IMR-90 (cell line): ENCODE results near the gene RAD23B. TPM values are rescaled to one million over a fixed set of nuclear protein-coding genes. Genes with fewer than 3 reads are reported as not detected.
A peak's percentile ranks its signal among the peaks of the same experiment; 100 is the strongest.

Experiments
- ATAC-seq: fragments of 200-7000 bp; cut with Tn5 transposase; 2 replicates; pipeline ENCODE4 v1.9.1; 2020; ENCODE audit warnings: low read depth, mild to moderate bottlenecking, moderate library complexity
- BruUV-seq: library from RNA; stranded (reverse); fragments of 400-500 nt; replicated peaks from 2 replicates; lab custom pipeline; 2021; lab: Mats Ljungman, UMichigan
- CTCF ChIA-PET: fragments of 300-600 bp; formaldehyde crosslinking; extraction: SDS; loops from one replicate; lab custom pipeline; 2021; ENCODE audit warnings: antibody characterized with exemption; lab: Yijun Ruan, JAX
- POLR2A ChIA-PET: fragments of 300-600 bp; sonication (Branson Sonifier 250); formaldehyde crosslinking; loops from one replicate; lab custom pipeline; 2022; ENCODE audit warnings: antibody characterized with exemption; ENCODE audit not compliant: unreplicated experiment; lab: Charles Lee
- DNase-seq: peaks from one replicate; pipeline ENCODE4 v3.0.0; 2013
- H2AFZ ChIP-seq: replicated peaks from 2 replicates; pipeline ENCODE3; 2013; ENCODE audit warnings: low read length, mild to moderate bottlenecking; ENCODE audit not compliant: poor library complexity
- H2AK5ac ChIP-seq: 2 replicates; pipeline ENCODE4 v1.6.1; 2013; ENCODE audit warnings: low read depth, low read length, inconsistent platforms
- H2AK9ac ChIP-seq: replicated peaks from 2 replicates; pipeline ENCODE3; 2013; ENCODE audit warnings: mild to moderate bottlenecking, low read depth, low read length, moderate library complexity; ENCODE audit not compliant: poor library complexity
- H2BK120ac ChIP-seq: 2 replicates; pipeline ENCODE4 v1.6.1; 2013; ENCODE audit warnings: low read depth, low read length, inconsistent platforms
- H2BK15ac ChIP-seq: 3 replicates; pipeline ENCODE4 v1.6.1; 2013; ENCODE audit warnings: low read depth, low read length, inconsistent platforms
- H2BK20ac ChIP-seq: 2 replicates; pipeline ENCODE4 v1.6.1; 2013; ENCODE audit warnings: low read depth, mild to moderate bottlenecking, inconsistent platforms, low read length, moderate library complexity
- H2BK5ac ChIP-seq: 2 replicates; pipeline ENCODE4 v1.6.1; 2013; ENCODE audit warnings: mild to moderate bottlenecking, low read depth, low read length, inconsistent platforms; ENCODE audit not compliant: poor library complexity, severe bottlenecking
- H3K14ac ChIP-seq: replicated peaks from 2 replicates; pipeline ENCODE4 v1.6.1; 2013; ENCODE audit warnings: low read depth, low read length, inconsistent platforms
- H3K18ac ChIP-seq: 2 replicates; pipeline ENCODE4 v1.6.1; 2013; ENCODE audit warnings: low read depth, low read length, control low read depth
- H3K23ac ChIP-seq: 2 replicates; pipeline ENCODE4 v1.6.1; 2013; ENCODE audit warnings: low read depth, low read length, inconsistent platforms
- H3K27ac ChIP-seq: 2 replicates; pipeline ENCODE4 v1.5.1; 2013; ENCODE audit warnings: mild to moderate bottlenecking, control low read depth, low read length; ENCODE audit not compliant: insufficient read depth
- H3K27me3 ChIP-seq: 2 replicates; pipeline ENCODE4 v1.6.1; 2013; ENCODE audit warnings: low read length; ENCODE audit not compliant: control insufficient read depth, insufficient read depth
- H3K36me3 ChIP-seq: 2 replicates; pipeline ENCODE4 v1.6.1; 2013; ENCODE audit warnings: low read length, mixed read lengths; ENCODE audit not compliant: control insufficient read depth, insufficient read depth
- H3K4ac ChIP-seq: 2 replicates; pipeline ENCODE4 v1.6.1; 2013; ENCODE audit warnings: low read depth, low read length, inconsistent platforms
- H3K4me1 ChIP-seq: 2 replicates; pipeline ENCODE4 v1.6.1; 2013; ENCODE audit warnings: low read length, mixed read lengths; ENCODE audit not compliant: control insufficient read depth, insufficient read depth
- H3K4me2 ChIP-seq: 2 replicates; pipeline ENCODE4 v1.6.1; 2013; ENCODE audit warnings: low read depth, mild to moderate bottlenecking, control low read depth, low read length, moderate library complexity
- H3K4me3 ChIP-seq: 2 replicates; pipeline ENCODE4 v1.5.1; 2013; ENCODE audit warnings: low read depth, mild to moderate bottlenecking, control low read depth, low read length, moderate library complexity; ENCODE audit not compliant: insufficient read depth
- H3K56ac ChIP-seq: 2 replicates; pipeline ENCODE4 v1.6.1; 2013; ENCODE audit warnings: low read length, inconsistent platforms; ENCODE audit not compliant: insufficient read depth; ENCODE audit errors: extremely low read depth
- H3K79me1 ChIP-seq, 2 experiments: 2 replicates each; pipeline ENCODE4 v1.6.1; 2013; ENCODE audit warnings: low read length in 2 of 2, inconsistent platforms in 1 of 2, low read depth in 1 of 2
- H3K9ac ChIP-seq: 2 replicates; pipeline ENCODE4 v1.6.1; 2013; ENCODE audit warnings: low read depth, low read length, control low read depth
- H3K9me1 ChIP-seq: 2 replicates; pipeline ENCODE4 v1.6.1; 2013; ENCODE audit warnings: low read length, inconsistent platforms; ENCODE audit not compliant: insufficient read depth
- H3K9me3 ChIP-seq: 2 replicates; pipeline ENCODE4 v1.6.1; 2013; ENCODE audit warnings: low read length; ENCODE audit not compliant: control insufficient read depth, insufficient read depth
- H4K20me1 ChIP-seq: 2 replicates; pipeline ENCODE4 v1.6.1; 2013; ENCODE audit warnings: low read length, inconsistent platforms; ENCODE audit not compliant: insufficient read depth
- H4K5ac ChIP-seq: 2 replicates; pipeline ENCODE4 v1.6.1; 2013; ENCODE audit warnings: mild to moderate bottlenecking, low read depth, low read length, control low read depth
- H4K8ac ChIP-seq, 2 experiments: 2 replicates each; pipeline ENCODE4 v1.6.1; 2013; ENCODE audit warnings: low read depth in 2 of 2, low read length in 2 of 2, control low read depth in 1 of 2, inconsistent platforms in 1 of 2
- H4K91ac ChIP-seq: 2 replicates; pipeline ENCODE4 v1.6.1; 2013; ENCODE audit warnings: low read depth, low read length, inconsistent platforms; ENCODE audit not compliant: insufficient read depth
- BHLHE40 ChIP-seq: fragments of 150-350 bp; IDR thresholded peaks from 2 replicates; pipeline ENCODE4 v1.6.1; 2016; ENCODE audit warnings: mild to moderate bottlenecking, low read depth, low read length
- WGBS, 2 experiments: methylation state at CpG; one replicate each; pipeline versions ENCODE4 v1.1.5 to v1.1.7; 2013; ENCODE audit warnings: missing lambda C conversion rate in 2 of 2; ENCODE audit not compliant: insufficient read length in 1 of 2; ENCODE audit errors: extremely low coverage in 2 of 2; 5-methylcytosine and 5-hydroxymethylcytosine counted together
- dilution Hi-C: fragments of 300-500 bp; cut with HindIII; formaldehyde crosslinking; loops from one replicate; pipeline ENCODE4 v1.14.3; 2018; ENCODE audit warnings: low sequenced_read_pairs; ENCODE audit not compliant: unreplicated experiment
- in situ Hi-C: fragments of 300-500 bp; cut with MboI; formaldehyde crosslinking; loops from 3 replicates; pipeline ENCODE4 v1.14.3; 2019; ENCODE audit warnings: low sequenced_read_pairs, inconsistent platforms, mixed read lengths
- intact Hi-C: fragments of 100-400 bp; cut with micrococcal nuclease; formaldehyde crosslinking; loops from 2 replicates; pipeline ENCODE4 v1.10.0; 2022
- polyA plus RNA-seq, 3 experiments: library from polyadenylated mRNA; depleted of rRNA; stranded (reverse); fragments of >200 nt; gene quantifications; 2 replicates each; pipeline ENCODE4 v1.2.3, GENCODE V29; 2012; ENCODE audit warnings: low replicate concordance in 1 of 3
- total RNA-seq: library from RNA; depleted of rRNA; stranded (reverse); fragments of >200 nt; gene quantifications from 2 replicates; pipeline ENCODE4 v1.2.3, GENCODE V29; 2012

RAD23B gene
- total and polyA plus RNA-seq, 2 of the 4 experiments (the other 2 are of a cell fraction) = 126 to 148 TPM

GRCh38 chr9:107280543-107280942 lies 2.5 kb upstream of the RAD23B start:
- H3K4ac ChIP-seq = 0 out of 2 replicates have a peak overlapping the region, but pooled peaks have one; percentile 50
- H2AFZ ChIP-seq = no peak overlapping the region
- no peak overlapping the region for H3K27ac ChIP-seq
- no TSS peak for BruUV-seq
- in situ Hi-C loops = loop anchor here (25.0 kb wide), 1 partner anchor 393 kb away; no protein-coding TSS in a partner anchor
- no peak for ATAC-seq
- H4K8ac ChIP-seq = no peak overlapping the region
- no peak overlapping the region for H3K4me3 ChIP-seq
- no peak overlapping the region for H2AK9ac ChIP-seq
- no peak overlapping the region for H4K5ac ChIP-seq
- peaks cover 7% of the 10 kb centered on the region for H3K9me1 ChIP-seq
- H3K79me1 ChIP-seq = peaks cover 3 to 17% of the 10 kb centered on the region in 2 experiments; a peak in 3 of 4 replicates
- peak overlapping the region; percentile 57 for H4K91ac ChIP-seq
- no peak overlapping the region for H3K9ac ChIP-seq
- DNase-seq = peak; percentile 52
- WGBS, 2 experiments = 90% methylated on average over 2 of the region's 3 CpGs; no CpG with 5 or more reads in 1 of the 2 experiments
- no peak for TF ChIP-seq BHLHE40
- no peak overlapping the region for H2BK15ac ChIP-seq
- no peaks in the 10 kb centered on the region for H3K27me3 ChIP-seq
- H2BK120ac ChIP-seq = peak overlapping the region; percentile 59; the same call in 1 of the 2 replicates
- peaks cover 20% of the 10 kb centered on the region for H4K20me1 ChIP-seq
- H2AK5ac ChIP-seq = no peak overlapping the region; the same call in 1 of the 2 replicates
- no peak overlapping the region for H2BK5ac ChIP-seq
- POLR2A ChIA-PET = no interaction called here
- H3K4me1 ChIP-seq = peaks cover 12% of the 10 kb centered on the region
- no peak overlapping the region for H3K18ac ChIP-seq
- H3K23ac ChIP-seq = no peak overlapping the region
- H2BK20ac ChIP-seq = no peak overlapping the region
- dilution Hi-C loops = no loop called here
- intact Hi-C loops = loop anchor here (5.0 to 10.0 kb wide), 3 partner anchors 108 to 1436 kb away; partner anchors contain the start of gene ZNF462
- no peak overlapping the region for H3K56ac ChIP-seq
- H3K4me2 ChIP-seq = no peak overlapping the region
- no peaks in the 10 kb centered on the region for H3K9me3 ChIP-seq
- CTCF ChIA-PET = interaction anchor here (2.3 kb wide), 1 partner anchor 58 kb away, joined by 5 read pairs; no protein-coding TSS in a partner anchor
- H3K14ac ChIP-seq = no peak overlapping the region
- no peaks in the 10 kb centered on the region for H3K36me3 ChIP-seq
